Activated T-cell treated with anti-CD3 and anti-CD28 coated beads, Interleukin-2, amount 50 U/mL, for 72 hours (primary cell): Measurements from ENCODE around the gene CUEDC1. TPM values are rescaled to one million over a fixed set of nuclear protein-coding genes. Genes with fewer than 3 reads are reported as not detected.
A peak's percentile ranks its signal among the peaks of the same experiment; 100 is the strongest.

ENCODE experiments used
- ATAC-seq, 2 donors: fragments of 150-1000 bp; cut with Tn5 transposase; replicated peaks in 1 of 2; 2 replicates each; pipeline ENCODE4 v1.10.0; 2021; ENCODE audit warnings: moderate library complexity in 2 of 2, mild to moderate bottlenecking in 1 of 2
- DNase-seq, 2 donors: peaks; one replicate each; pipeline ENCODE4 v3.0.0; 2021 to 2022; ENCODE audit warnings: mixed read lengths in 1 of 2
- H3K27ac Mint-ChIP-seq: one replicate; pipeline ENCODE4 v1.8.0; 2022; ENCODE audit warnings: mild to moderate bottlenecking, moderate library complexity, mixed read lengths
- H3K27me3 Mint-ChIP-seq: one replicate; pipeline ENCODE4 v1.8.0; 2022; ENCODE audit warnings: low read depth, mixed read lengths
- H3K36me3 Mint-ChIP-seq, 2 donors: one replicate each; pipeline ENCODE4 v1.8.0; 2022; ENCODE audit warnings: mixed read lengths in 2 of 2, mild to moderate bottlenecking in 1 of 2; ENCODE audit not compliant: insufficient read depth in 2 of 2
- H3K4me1 Mint-ChIP-seq: one replicate; pipeline ENCODE4 v1.8.0; 2022; ENCODE audit warnings: low read depth, mixed read lengths
- H3K4me3 Mint-ChIP-seq, 2 donors: one replicate each; pipeline ENCODE4 v1.8.0; 2022; ENCODE audit warnings: mild to moderate bottlenecking in 2 of 2, mixed read lengths in 2 of 2, moderate library complexity in 2 of 2
- H3K9me3 Mint-ChIP-seq, 2 donors: one replicate each; pipeline ENCODE4 v1.8.0; 2022; ENCODE audit warnings: mixed read lengths in 2 of 2
- total RNA-seq, 2 donors: library from RNA; stranded (reverse); gene quantifications; one replicate each; pipeline ENCODE4 v1.2.3, GENCODE V29; 2022

The CUEDC1 gene
- total RNA-seq, 2 donors from 2014 or later, result 1.1 to 1.4 TPM

DNA sequence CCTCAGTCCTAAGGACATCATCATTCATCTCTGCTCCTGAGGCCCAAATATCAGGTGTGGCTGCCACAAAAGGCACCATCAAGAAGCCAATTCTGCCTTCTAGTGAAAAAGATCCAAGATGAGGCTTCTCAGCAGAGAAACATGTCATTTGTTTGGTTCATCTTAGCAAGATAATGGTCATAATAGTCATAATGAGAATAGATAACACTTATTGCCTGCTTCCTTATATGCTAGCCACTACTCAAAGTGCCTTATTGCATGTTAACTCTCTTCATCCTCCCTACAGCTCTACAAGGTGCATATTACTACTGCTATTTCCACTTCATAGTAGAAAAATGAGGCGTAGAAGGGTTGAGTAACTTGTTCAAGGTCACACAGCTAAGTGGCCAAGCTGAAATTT, 60.4 kb downstream of the CUEDC1 start:
- DNase-seq (no peak), ATAC-seq (peak; percentile 22 to 54)
- no peak overlapping the region for H3K27ac Mint-ChIP-seq
- peaks cover 6% of the 10 kb centered on the region for H3K27me3 Mint-ChIP-seq
- no peak overlapping the region for H3K4me3 Mint-ChIP-seq
- H3K9me3 Mint-ChIP-seq, result no peaks in the 10 kb centered on the region
- no peaks in the 10 kb centered on the region for H3K4me1 Mint-ChIP-seq
- no peaks in the 10 kb centered on the region for H3K36me3 Mint-ChIP-seq

DNA sequence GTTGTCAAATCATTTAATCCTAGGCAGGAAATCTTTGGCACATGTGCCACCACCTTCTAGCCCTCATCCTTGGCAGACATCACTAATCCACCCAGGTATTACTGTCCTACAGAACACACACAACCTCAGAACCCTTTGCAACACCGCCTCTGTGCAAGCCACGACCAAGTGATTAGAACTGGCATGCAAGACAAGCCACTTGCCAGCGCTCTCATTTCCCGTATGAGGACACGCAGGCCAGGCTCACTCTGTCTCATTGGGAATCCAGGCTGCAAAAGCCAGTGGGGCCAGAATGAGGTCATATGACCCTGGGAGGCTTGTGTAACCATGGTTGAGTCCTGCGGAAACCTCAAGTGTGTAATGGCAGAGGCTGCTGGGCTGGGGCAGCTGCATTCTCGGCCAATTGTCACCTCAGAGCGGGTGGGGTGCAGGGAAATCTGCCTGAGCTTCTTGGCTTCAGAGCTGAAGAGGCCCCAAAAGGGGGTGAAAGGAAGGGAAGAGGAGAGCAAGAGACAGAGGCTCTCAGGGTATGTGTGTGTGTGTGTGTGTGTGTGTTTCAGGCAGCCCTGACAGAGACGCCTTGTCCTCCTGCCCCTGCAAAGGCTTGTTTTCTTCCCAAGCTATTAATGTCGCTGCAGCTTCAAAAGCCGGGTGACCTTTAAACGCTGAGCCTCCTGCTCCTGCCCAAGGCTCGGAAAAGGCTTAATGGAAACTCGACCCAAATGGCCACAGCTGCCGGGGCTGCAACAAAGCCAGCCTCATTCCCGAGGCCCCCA, 62.2 kb downstream of the CUEDC1 start:
- no peak overlapping the region for H3K4me3 Mint-ChIP-seq
- no peak for ATAC-seq
- DNase-seq, result no peak
- no peak overlapping the region for H3K27ac Mint-ChIP-seq
- H3K4me1 Mint-ChIP-seq, result no peaks in the 10 kb centered on the region
- no peaks in the 10 kb centered on the region for H3K36me3 Mint-ChIP-seq
- no peaks in the 10 kb centered on the region for H3K9me3 Mint-ChIP-seq
- H3K27me3 Mint-ChIP-seq, result peaks cover 6% of the 10 kb centered on the region

DNA sequence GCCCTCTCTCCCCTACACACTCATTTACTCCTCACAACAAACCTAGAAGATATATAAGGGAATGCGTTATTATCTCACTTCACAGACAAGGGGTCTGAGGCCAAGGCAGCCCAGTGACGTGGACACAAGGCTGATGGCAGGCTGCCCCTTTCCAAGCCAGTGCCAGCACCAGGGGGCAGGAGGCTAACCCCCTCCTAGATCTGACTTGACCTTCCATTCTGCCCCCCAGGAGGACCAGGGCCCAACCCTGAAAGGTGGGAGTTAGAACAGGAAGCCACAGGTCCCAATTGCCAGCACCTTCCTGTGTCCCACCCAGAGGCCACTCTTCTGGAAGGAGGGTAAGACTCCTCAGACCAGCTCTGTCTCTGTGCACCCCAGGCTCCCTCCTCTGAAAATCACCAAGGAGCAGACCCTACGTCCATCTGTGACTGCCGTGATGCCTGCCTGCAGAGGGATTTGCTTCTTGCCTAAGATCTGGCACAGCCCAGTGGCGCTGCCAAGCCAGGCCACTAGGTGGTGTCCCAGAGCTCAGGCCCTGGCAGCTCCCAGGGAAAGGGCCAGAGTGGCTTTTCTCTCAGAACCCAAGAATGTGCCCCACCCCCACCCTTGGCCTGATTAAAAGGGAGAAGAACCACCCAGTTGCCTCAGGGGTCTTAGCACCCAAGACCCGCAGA, 62.9 kb downstream of the CUEDC1 start:
- Mint-ChIP-seq H3K36me3 (no peaks in the 10 kb centered on the region), H3K4me1 (no peaks in the 10 kb centered on the region), H3K27me3 (peaks cover 6% of the 10 kb centered on the region), H3K9me3 (no peaks in the 10 kb centered on the region), H3K4me3 (no peak overlapping the region), H3K27ac (no peak overlapping the region)
- DNase-seq (peak; percentile 80 to 84), ATAC-seq (peak; percentile 76 to 79)

DNA sequence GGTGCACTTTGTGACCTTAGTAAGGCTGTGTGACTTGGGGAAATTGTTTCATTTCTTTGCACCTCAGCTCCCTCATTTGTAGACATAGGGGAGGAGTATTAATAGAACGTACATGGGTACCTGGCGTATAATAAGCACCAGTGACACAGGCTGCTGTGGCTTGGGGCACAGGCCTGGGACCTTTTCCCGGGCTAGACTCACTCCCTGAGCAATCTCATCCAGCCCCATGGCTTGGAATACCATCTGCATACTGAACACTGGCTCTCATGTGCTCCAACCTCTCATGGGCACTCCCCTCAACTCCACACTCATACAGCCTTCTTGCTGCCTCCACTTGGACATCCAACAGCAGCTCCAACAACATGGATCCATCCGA, 64.4 kb downstream of the CUEDC1 start:
- Mint-ChIP-seq H3K9me3 (no peaks in the 10 kb centered on the region), H3K27ac (no peak overlapping the region), H3K4me3 (no peak overlapping the region), H3K36me3 (no peaks in the 10 kb centered on the region), H3K27me3 (peaks cover 6% of the 10 kb centered on the region), H3K4me1 (no peaks in the 10 kb centered on the region)
- ATAC-seq (no peak), DNase-seq (no peak)

DNA sequence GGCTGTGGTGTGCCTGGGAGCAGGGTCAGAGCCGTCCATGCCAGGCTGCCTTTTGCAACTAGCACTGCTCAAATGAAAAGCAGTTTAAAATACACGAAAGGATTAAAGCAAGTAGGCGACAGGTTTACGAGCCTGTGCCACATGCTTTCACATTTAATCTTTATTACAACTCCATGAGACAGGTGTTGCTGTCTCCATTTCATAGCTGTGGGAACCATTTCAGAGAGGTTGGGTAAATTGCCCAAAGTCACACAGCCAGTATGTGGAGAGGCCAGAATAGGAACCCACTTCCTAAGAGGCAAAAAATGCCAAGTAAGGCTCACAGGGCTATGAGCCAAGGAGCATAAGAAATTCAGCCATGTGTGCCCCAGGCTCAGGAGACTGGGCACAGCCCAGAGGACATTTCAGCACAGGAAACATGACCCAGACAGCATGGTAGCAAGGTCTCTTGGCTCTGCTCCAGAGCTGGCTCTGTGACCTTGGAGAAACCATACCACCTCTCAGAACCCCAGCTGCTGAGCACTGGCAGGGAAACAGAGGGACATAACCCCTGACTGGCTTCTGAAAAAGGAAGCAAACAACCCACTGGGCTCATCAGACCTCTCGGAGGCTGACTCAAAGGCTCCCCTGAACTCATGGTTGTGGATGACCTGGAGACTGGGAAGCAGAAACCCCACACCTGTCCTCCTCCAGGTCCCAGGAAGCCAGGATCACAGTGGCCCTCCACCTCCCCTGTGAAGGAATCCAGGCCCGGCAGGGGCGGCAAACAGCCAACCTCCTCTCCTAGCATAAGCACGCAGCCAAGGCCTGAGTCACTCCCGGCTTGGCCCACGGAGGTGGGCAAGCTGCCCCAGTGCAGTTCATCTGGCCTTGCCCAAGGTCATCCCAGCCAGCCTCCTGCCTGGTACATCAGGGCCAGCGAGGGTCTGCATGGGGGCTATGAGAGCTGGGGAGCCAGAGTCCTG, 65.0 kb downstream of the CUEDC1 start:
- no peak overlapping the region for H3K27ac Mint-ChIP-seq
- H3K36me3 Mint-ChIP-seq, result no peaks in the 10 kb centered on the region
- DNase-seq (no peak), ATAC-seq (no peak)
- no peaks in the 10 kb centered on the region for H3K4me1 Mint-ChIP-seq
- H3K4me3 Mint-ChIP-seq, result no peak overlapping the region
- H3K9me3 Mint-ChIP-seq, result no peaks in the 10 kb centered on the region
- peaks cover 6% of the 10 kb centered on the region for H3K27me3 Mint-ChIP-seq

DNA sequence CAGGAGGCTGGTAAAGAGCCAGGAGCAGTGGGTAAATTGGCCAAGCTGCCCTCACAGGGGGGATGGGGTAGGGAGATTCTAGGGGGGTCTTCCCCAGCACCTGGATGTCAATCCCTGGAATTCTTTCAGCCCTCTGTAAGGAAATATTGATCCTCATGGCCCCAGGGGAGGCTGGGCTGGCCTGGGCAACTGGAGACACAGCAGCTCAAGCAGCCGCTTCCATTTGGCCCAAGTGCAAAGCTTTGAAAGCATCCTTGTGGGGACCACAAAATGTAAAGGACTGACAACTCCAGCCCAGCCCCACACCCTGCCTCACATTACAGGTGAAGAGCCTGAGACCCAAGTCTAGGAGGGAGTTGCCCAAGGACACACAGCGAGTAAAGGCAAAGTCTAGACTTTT, 66.0 kb downstream of the CUEDC1 start:
- Mint-ChIP-seq H3K27ac (no peak overlapping the region), H3K27me3 (peaks cover 12% of the 10 kb centered on the region), H3K4me1 (no peaks in the 10 kb centered on the region), H3K36me3 (no peaks in the 10 kb centered on the region), H3K4me3 (no peak overlapping the region), H3K9me3 (no peaks in the 10 kb centered on the region)
- DNase-seq (no peak), ATAC-seq (no peak)

DNA sequence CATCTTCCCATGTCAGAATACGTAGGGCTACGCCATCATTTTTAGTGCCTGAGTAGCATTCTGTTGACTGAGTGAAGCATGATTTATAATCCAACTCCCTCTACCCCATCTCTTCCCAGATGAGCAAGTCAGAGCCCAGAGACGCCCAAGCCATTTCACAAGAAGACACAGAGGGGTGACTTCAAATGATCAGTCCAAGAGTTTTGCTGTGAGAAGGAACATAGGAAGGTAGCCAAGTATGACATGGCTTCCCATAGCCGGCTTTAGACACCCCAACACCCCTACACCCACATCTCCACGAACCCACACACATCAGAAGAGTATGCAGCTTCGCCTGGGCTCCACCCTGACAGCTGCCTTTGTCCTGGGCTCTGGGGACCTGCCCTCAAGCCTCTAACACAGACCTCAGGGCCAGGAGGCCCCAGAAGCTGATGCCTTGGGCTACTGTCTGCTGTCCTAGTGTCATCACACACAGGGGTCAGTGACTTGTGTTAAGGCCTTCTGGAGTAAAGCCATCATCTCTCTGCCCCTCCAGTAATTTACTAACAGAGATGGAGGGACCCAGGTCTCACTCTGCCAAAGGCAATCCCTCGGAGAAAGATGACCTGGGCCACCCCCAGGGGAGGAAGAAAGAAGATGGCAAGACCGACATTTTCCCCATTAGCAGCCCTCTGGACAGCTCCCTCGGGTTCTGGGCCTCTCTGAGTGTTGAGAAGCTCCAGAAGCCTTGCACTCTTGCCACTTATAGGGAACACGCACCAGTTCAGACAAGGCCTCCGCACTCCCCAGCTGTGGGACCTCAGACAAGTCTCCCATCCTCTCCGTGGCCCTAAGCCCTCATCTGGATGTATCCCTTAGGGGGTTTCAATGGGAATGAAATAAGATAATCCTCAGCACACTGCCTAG, 66.6 kb downstream of the CUEDC1 start:
- Mint-ChIP-seq H3K4me3 (no peak overlapping the region), H3K9me3 (no peaks in the 10 kb centered on the region), H3K27me3 (peaks cover 12% of the 10 kb centered on the region), H3K36me3 (no peaks in the 10 kb centered on the region), H3K27ac (no peak overlapping the region), H3K4me1 (no peaks in the 10 kb centered on the region)
- ATAC-seq, result no peak
- DNase-seq, result no peak

DNA sequence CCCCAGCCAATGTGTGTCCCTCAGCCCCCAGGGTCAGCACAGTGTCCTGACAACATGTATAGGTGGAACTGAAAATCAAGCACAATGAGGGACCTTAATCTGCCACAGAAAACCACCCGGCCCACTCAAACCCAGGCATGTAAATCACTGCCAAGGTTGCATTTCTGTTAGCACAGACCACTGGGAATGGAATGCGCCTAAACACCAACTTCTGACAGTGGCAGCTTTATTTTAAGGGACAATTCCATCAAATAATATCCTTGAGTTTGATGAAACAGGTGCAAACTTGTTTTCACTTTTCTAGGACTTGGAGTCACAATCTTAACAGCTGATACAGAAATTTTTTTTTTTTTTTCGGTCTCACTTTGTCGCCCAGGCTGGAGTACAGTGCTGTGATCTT, 68.1 kb downstream of the CUEDC1 start:
- no peak for DNase-seq
- no peak overlapping the region for H3K4me3 Mint-ChIP-seq
- H3K27ac Mint-ChIP-seq, result no peak overlapping the region
- no peaks in the 10 kb centered on the region for H3K9me3 Mint-ChIP-seq
- peaks cover 6% of the 10 kb centered on the region for H3K27me3 Mint-ChIP-seq
- no peak for ATAC-seq
- no peaks in the 10 kb centered on the region for H3K36me3 Mint-ChIP-seq
- H3K4me1 Mint-ChIP-seq, result no peaks in the 10 kb centered on the region

DNA sequence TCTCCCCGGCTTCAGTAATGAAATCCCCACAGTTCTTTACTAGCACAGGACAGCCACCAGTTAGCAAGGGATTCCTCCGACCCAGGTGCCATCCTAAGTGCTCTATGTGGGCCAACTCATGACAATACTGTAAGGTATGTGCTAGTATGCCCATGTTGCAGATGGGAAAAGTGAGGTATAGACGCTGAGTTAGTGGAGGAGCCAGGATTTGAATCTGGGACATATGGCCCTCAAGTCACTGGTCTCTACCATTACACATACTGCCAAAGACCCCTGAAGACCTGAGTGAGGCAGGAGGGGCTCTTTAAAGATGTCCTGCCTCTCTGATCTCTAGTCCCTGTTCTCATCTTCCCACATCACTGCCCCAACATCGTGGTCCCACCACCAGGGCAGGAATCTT, 69.2 kb downstream of the CUEDC1 start:
- peaks cover 6% of the 10 kb centered on the region for H3K27me3 Mint-ChIP-seq

DNA sequence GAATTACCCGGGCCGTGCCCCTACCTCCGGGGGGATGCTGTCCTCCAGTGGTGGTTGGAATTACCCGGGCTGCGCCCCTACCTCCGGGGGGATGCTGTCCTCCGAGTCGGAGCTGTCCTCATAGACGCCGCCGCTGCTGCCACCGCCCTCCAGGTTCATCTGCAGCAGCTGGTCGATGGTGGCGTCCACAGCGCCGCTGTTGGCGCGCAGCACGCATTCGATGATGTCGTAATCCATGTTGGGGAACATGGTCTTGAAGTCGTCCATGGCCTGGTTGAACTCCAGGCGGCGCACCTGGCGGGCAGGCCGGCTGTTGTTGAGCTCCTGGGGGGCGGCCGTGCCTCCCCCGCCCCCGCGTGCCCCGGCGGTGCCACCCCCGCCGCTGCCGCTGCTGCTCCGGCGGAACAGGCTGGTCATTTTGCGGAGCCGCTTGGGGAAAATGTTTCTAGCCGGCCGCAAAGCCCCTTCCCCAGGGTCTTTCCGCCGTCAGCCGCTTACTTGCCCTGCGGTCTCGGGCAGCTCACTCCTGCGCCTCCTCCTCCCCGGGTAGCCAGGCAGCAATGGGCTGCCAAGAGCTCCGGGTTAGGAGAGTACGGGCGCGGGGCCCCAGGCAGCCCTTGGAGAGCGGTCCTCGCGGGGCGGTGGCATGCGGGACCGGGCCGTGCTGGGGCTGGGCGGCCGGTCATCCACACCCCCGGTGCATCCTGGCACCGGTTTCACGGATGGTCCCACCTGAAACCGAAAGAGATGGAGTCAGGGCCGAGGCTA, 69.9 kb downstream of the CUEDC1 start:
- H3K27me3 Mint-ChIP-seq, result peaks cover 6% of the 10 kb centered on the region
- H3K4me1 Mint-ChIP-seq, result peaks cover 9% of the 10 kb centered on the region
- DNase-seq, result no peak

More for the DNA sequence above, 69.2 kb downstream of the CUEDC1 start:
- ATAC-seq, result no peak
- Mint-ChIP-seq H3K4me3 (no peak overlapping the region), H3K36me3 (no peaks in the 10 kb centered on the region), H3K4me1 (peaks cover 2% of the 10 kb centered on the region), H3K9me3 (no peaks in the 10 kb centered on the region), H3K27ac (no peak overlapping the region)
- no peak for DNase-seq

DNA sequence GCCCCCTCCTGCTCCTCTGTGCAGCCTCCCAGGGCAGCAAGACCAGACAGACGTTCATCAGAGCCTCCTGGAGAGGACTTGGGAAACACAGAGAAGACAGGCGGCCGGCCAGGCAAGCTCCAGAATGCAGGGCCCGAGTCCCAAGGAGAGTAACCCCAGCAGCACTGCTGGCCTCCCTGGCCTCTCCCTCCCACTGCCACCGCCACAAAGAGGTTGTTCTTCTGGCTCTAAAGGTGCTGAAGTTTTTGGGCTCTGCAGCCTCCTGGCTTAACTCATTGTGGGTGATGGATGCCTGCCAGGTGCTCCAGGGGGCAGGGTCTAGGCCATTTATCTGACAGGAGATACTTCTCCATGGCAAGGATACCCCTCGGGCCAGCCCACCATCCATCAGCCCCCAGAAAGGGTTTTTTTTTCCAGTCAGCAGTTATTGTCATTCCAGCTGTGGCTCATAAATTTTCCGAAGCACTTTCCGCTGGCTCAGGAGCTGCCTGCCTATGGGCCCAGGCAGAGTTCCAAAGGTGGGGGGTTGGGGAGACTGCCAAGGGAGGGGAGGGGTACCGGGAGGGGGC, 73.3 kb downstream of the CUEDC1 start:
- Mint-ChIP-seq H3K4me3 (no peak overlapping the region), H3K9me3 (no peaks in the 10 kb centered on the region), H3K27ac (no peak overlapping the region), H3K36me3 (no peaks in the 10 kb centered on the region), H3K4me1 (peaks cover 35% of the 10 kb centered on the region), H3K27me3 (peaks cover 6% of the 10 kb centered on the region)
- no peak for DNase-seq
- ATAC-seq, result no peak

More for the DNA sequence above, 69.9 kb downstream of the CUEDC1 start:
- H3K9me3 Mint-ChIP-seq, result no peaks in the 10 kb centered on the region
- H3K4me3 Mint-ChIP-seq, result no peak overlapping the region
- ATAC-seq, result no peak
- no peaks in the 10 kb centered on the region for H3K36me3 Mint-ChIP-seq
- H3K27ac Mint-ChIP-seq, result no peak overlapping the region
